K562 (cell line): Measurements from ENCODE around the gene SPEG. TPM values are rescaled to one million over a fixed set of nuclear protein-coding genes. Genes with fewer than 3 reads are reported as not detected.
A peak's percentile ranks its signal among the peaks of the same experiment; 100 is the strongest.

Experiments
- CBFB ChIP-seq: sonication (generic); formaldehyde crosslinking; IDR thresholded peaks from 2 replicates; pipeline ENCODE4 v1.4.0; 2020; ENCODE audit warnings: mild to moderate bottlenecking, missing genetic modification reagents
- CTCF ChIP-seq, 3 experiments: IDR thresholded peaks in 2 of 3; conservative IDR thresholded peaks in 1 of 3; 2 replicates each; pipeline ENCODE4 v1.5.1; 2011 to 2012; ENCODE audit warnings: low read length in 3 of 3, mild to moderate bottlenecking in 3 of 3, control low read depth in 2 of 3, improper control_type of control experiment in 1 of 3, inconsistent platforms in 1 of 3, low read depth in 1 of 3, mixed read lengths in 1 of 3, moderate library complexity in 1 of 3; ENCODE audit not compliant: insufficient read depth in 2 of 3
- DDX20 ChIP-seq: fragments of 450-650 bp; IDR thresholded peaks from 2 replicates; pipeline ENCODE4 v1.6.1; 2016; ENCODE audit warnings: missing genetic modification characterization, low read depth, mild to moderate bottlenecking, missing compliant biosample characterization, moderate library complexity
- DIDO1 ChIP-seq: fragments of 450-650 bp; IDR thresholded peaks from 2 replicates; pipeline ENCODE4 v1.6.1; 2016; ENCODE audit warnings: low read depth, missing biosample characterization, missing genetic modification characterization
- ETV5 ChIP-seq: sonication (generic); formaldehyde crosslinking; IDR thresholded peaks from 2 replicates; pipeline ENCODE4 v1.4.0; 2020; ENCODE audit warnings: low read depth, mild to moderate bottlenecking, missing genetic modification reagents
- MCM2 ChIP-seq: fragments of 450-650 bp; IDR thresholded peaks from 2 replicates; pipeline ENCODE4 v1.6.1; 2017; ENCODE audit warnings: low read depth, mild to moderate bottlenecking
- PCBP1 ChIP-seq: fragments of 200-400 bp; formaldehyde crosslinking; IDR thresholded peaks from 2 replicates; pipeline ENCODE4 v1.6.1; 2018; ENCODE audit warnings: mild to moderate bottlenecking, low read depth, low read length; ENCODE audit not compliant: poor library complexity, severe bottlenecking
- POLR3A ChIP-seq: IDR thresholded peaks from 2 replicates; pipeline ENCODE4 v1.6.1; 2011; ENCODE audit warnings: borderline replicate concordance, mild to moderate bottlenecking, moderate library complexity; ENCODE audit not compliant: insufficient read length, insufficient read depth; ENCODE audit errors: extremely low read depth
- PURB ChIP-seq: sonication (generic); formaldehyde crosslinking; IDR thresholded peaks from 2 replicates; pipeline ENCODE4 v1.9.0; 2021; ENCODE audit warnings: low read depth, mild to moderate bottlenecking, missing genetic modification reagents
- RBBP5 ChIP-seq: fragments of 200-600 bp; sonication (generic); IDR thresholded peaks from 2 replicates; pipeline ENCODE4 v1.6.1; 2012; ENCODE audit warnings: borderline replicate concordance, mild to moderate bottlenecking, low read length, control low read depth, inconsistent platforms; ENCODE audit not compliant: insufficient read depth, poor library complexity, severe bottlenecking
- RBM34 ChIP-seq: fragments of 200-400 bp; formaldehyde crosslinking; IDR thresholded peaks from 2 replicates; pipeline ENCODE4 v1.6.1; 2018; ENCODE audit warnings: low read length, borderline replicate concordance; ENCODE audit not compliant: insufficient read depth
- RHOXF2B ChIP-seq: fragments of 250-450 bp; sonication (Bioruptor Pico); conservative IDR thresholded peaks from 2 replicates; pipeline ENCODE4 v1.5.1; 2021
- SLC30A9 ChIP-seq: fragments of 250-450 bp; sonication (Bioruptor Pico); IDR thresholded peaks from 2 replicates; pipeline ENCODE4 v1.8.0; 2022; ENCODE audit warnings: mild to moderate bottlenecking, moderate library complexity
- SNIP1 ChIP-seq: fragments of 450-650 bp; IDR thresholded peaks from 2 replicates; pipeline ENCODE4 v1.7.1; 2017; ENCODE audit warnings: low read depth, mild to moderate bottlenecking
- SRF ChIP-seq, 2 experiments: fragments of 250-450, 450-650 bp in 1 of 2; sonication (Bioruptor Pico) in 1 of 2; sonication (generic) in 1 of 2; formaldehyde crosslinking; IDR thresholded peaks; 2 replicates each; pipeline versions ENCODE4 v1.5.0 to v1.5.1; 2020 to 2022; ENCODE audit warnings: mild to moderate bottlenecking in 1 of 2, missing genetic modification reagents in 1 of 2
- ZFX ChIP-seq: sonication (generic); formaldehyde crosslinking; IDR thresholded peaks from 2 replicates; pipeline ENCODE4 v1.8.0; 2022; ENCODE audit warnings: mild to moderate bottlenecking, missing genetic modification reagents, moderate library complexity
- ZSCAN32 ChIP-seq: fragments of 450-650 bp; formaldehyde crosslinking; IDR thresholded peaks from 2 replicates; pipeline ENCODE4 v1.4.0; 2020; ENCODE audit warnings: mild to moderate bottlenecking, moderate library complexity
- polyA plus RNA-seq, 8 experiments: library from polyadenylated mRNA; depleted of rRNA in 4 of 8; stranded (reverse) in 5 of 8; unstranded in 3 of 8; fragments of >200 nt; fragmentation: Nextera tagmentation in 2 of 8; fragmentation: Illumina TruSeq in 1 of 8; extraction: Ambion mirVana in 2 of 8; extraction: Trizol in 1 of 8; gene quantifications; 2 replicates each; pipeline versions ENCODE4 v1.2.1 to v1.2.3, GENCODE V29; 2011 to 2014; ENCODE audit warnings: inconsistent platforms in 1 of 8, missing spikeins in 1 of 8
- total RNA-seq, 7 experiments: library from RNA; depleted of rRNA in 6 of 7; stranded (reverse); fragments of >200 nt in 6 of 7; fragmentation: Illumina TruSeq in 2 of 7; extraction: Trizol in 2 of 7; gene quantifications; 2 replicates each; pipeline versions ENCODE4 v1.2.1 to v1.2.3, GENCODE V29; 2011 to 2021; ENCODE audit warnings: low replicate concordance in 1 of 7
- TF ChIP-seq, protein P1 (sequence below): fragments of 250-450 bp; sonication (Bioruptor Pico); IDR thresholded peaks from 2 replicates; pipeline ENCODE4 v1.5.0; 2021; ENCODE audit warnings: mild to moderate bottlenecking, borderline replicate concordance
- TF ChIP-seq, protein P2 (sequence below): fragments of 450-650 bp; conservative IDR thresholded peaks from 2 replicates; pipeline ENCODE4 v1.6.1; 2016; ENCODE audit warnings: missing genetic modification characterization, low read depth, mild to moderate bottlenecking, control low read depth, missing compliant biosample characterization
- TF ChIP-seq, protein P3 (sequence below): fragments of 250-450 bp; sonication (Bioruptor Pico); IDR thresholded peaks from 2 replicates; pipeline ENCODE4 v1.5.0; 2021

Gene SPEG
- total and polyA plus RNA-seq, 9 of the 15 experiments (the other 6 are each of a cell fraction or from before 2014, with no cell fraction given): 0.49 to 8.7 (median 3.0) TPM

GRCh38 chr2:219514196-219514761, 79.6 kb downstream of the SPEG start, which contains the start of gene ASIC4 (continued):
- TF ChIP-seq, protein P1, sequence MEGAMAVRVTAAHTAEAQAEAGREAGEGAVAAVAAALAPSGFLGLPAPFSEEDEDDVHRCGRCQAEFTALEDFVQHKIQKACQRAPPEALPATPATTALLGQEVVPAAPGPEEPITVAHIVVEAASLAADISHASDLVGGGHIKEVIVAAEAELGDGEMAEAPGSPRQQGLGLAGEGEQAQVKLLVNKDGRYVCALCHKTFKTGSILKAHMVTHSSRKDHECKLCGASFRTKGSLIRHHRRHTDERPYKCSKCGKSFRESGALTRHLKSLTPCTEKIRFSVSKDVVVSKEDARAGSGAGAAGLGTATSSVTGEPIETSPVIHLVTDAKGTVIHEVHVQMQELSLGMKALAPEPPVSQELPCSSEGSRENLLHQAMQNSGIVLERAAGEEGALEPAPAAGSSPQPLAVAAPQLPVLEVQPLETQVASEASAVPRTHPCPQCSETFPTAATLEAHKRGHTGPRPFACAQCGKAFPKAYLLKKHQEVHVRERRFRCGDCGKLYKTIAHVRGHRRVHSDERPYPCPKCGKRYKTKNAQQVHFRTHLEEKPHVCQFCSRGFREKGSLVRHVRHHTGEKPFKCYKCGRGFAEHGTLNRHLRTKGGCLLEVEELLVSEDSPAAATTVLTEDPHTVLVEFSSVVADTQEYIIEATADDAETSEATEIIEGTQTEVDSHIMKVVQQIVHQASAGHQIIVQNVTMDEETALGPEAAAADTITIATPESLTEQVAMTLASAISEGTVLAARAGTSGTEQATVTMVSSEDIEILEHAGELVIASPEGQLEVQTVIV (CRISPR knock-in tag): no peak
- TF ChIP-seq PURB (CRISPR knock-in tag) (no peak), RBM34 (no peak), CTCF (IDR thresholded peaks at IDR 0.05 in 2 of 3, conservative IDR thresholded peaks at IDR 0.05 in 1 of 3; ENCODE audit: insufficient read depth in 2 of 3, low read depth in 1 of 3, low read length in 3 of 3) (no peak), PCBP1 (peak; percentile 82), SNIP1 (no peak), ZFX (CRISPR knock-in tag) (no peak), RHOXF2B (no peak), SRF (CRISPR knock-in tag; IDR thresholded peaks at IDR 0.05) (no peak; a peak in 1 of 4 replicates), POLR3A (no peak), DDX20 (tag) (no peak), ETV5 (CRISPR knock-in tag) (peak; percentile 46; the same call in 1 of the 2 replicates), SLC30A9 (CRISPR knock-in tag) (no peak), CBFB (CRISPR knock-in tag) (no peak), DIDO1 (tag) (no peak), RBBP5 (no peak), ZSCAN32 (no peak; the same call in 1 of the 2 replicates), MCM2 (no peak)
- TF ChIP-seq, protein P2, sequence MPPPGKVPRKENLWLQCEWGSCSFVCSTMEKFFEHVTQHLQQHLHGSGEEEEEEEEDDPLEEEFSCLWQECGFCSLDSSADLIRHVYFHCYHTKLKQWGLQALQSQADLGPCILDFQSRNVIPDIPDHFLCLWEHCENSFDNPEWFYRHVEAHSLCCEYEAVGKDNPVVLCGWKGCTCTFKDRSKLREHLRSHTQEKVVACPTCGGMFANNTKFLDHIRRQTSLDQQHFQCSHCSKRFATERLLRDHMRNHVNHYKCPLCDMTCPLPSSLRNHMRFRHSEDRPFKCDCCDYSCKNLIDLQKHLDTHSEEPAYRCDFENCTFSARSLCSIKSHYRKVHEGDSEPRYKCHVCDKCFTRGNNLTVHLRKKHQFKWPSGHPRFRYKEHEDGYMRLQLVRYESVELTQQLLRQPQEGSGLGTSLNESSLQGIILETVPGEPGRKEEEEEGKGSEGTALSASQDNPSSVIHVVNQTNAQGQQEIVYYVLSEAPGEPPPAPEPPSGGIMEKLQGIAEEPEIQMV: no peak
- TF ChIP-seq, protein P3, sequence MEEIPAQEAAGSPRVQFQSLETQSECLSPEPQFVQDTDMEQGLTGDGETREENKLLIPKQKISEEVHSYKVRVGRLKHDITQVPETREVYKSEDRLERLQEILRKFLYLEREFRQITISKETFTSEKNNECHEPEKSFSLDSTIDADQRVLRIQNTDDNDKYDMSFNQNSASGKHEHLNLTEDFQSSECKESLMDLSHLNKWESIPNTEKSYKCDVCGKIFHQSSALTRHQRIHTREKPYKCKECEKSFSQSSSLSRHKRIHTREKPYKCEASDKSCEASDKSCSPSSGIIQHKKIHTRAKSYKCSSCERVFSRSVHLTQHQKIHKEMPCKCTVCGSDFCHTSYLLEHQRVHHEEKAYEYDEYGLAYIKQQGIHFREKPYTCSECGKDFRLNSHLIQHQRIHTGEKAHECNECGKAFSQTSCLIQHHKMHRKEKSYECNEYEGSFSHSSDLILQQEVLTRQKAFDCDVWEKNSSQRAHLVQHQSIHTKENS (CRISPR knock-in tag): no peak
